Smooth muscle cell (in vitro differentiated cells): Measurements from ENCODE around the gene RGS6. TPM values are rescaled to one million over a fixed set of nuclear protein-coding genes. Genes with fewer than 3 reads are reported as not detected.

Experiments used
- DNase-seq: peaks from one replicate; lab custom pipeline; 2025; ENCODE audit not compliant: unreplicated experiment; lab: John Stamatoyannopoulos, UW
- H2AFZ ChIP-seq: fragments of 200-600 bp; sonication (generic); 2 replicates; pipeline ENCODE4 v1.6.0; 2016; ENCODE audit warnings: antibody characterized with exemption, low read depth, mild to moderate bottlenecking
- H3F3A ChIP-seq: fragments of 200-600 bp; sonication (generic); 2 replicates; pipeline ENCODE4 v1.6.0; 2017; ENCODE audit warnings: antibody characterized with exemption, low read depth
- H3K27ac ChIP-seq: fragments of 200-600 bp; sonication (generic); 2 replicates; pipeline ENCODE4 v1.5.1; 2016; ENCODE audit warnings: low read depth, mild to moderate bottlenecking
- H3K27me3 ChIP-seq: fragments of 200-600 bp; sonication (generic); 2 replicates; pipeline ENCODE4 v1.6.1; 2016; ENCODE audit warnings: low read depth, mild to moderate bottlenecking
- H3K36me3 ChIP-seq: fragments of 200-600 bp; sonication (generic); 2 replicates; pipeline ENCODE4 v1.5.1; 2016; ENCODE audit warnings: low read depth
- H3K4me1 ChIP-seq: fragments of 200-600 bp; sonication (generic); 2 replicates; pipeline ENCODE4 v1.5.1; 2016; ENCODE audit warnings: low read depth
- H3K4me2 ChIP-seq: fragments of 200-600 bp; sonication (generic); 2 replicates; pipeline ENCODE4 v1.6.0; 2016; ENCODE audit warnings: mild to moderate bottlenecking
- H3K4me3 ChIP-seq: fragments of 200-600 bp; sonication (generic); 2 replicates; pipeline ENCODE4 v1.5.1; 2016; ENCODE audit warnings: mild to moderate bottlenecking
- H3K79me2 ChIP-seq: fragments of 200-600 bp; sonication (generic); 2 replicates; pipeline ENCODE4 v1.6.0; 2016; ENCODE audit warnings: low read depth, mild to moderate bottlenecking
- H3K9ac ChIP-seq: fragments of 200-600 bp; sonication (generic); 2 replicates; pipeline ENCODE4 v1.6.0; 2016; ENCODE audit warnings: low read depth
- H3K9me3 ChIP-seq: fragments of 200-600 bp; sonication (generic); replicated peaks from 2 replicates; pipeline ENCODE4 v1.5.1; 2016; ENCODE audit warnings: low read depth
- H4K20me1 ChIP-seq: fragments of 200-600 bp; sonication (generic); 2 replicates; pipeline ENCODE4 v1.6.0; 2016; ENCODE audit warnings: low read depth
- WGBS: methylation state at CpG from one replicate; pipeline ENCODE4 v1.1.7; 2016; ENCODE audit warnings: low lambda C conversion rate; 5-methylcytosine and 5-hydroxymethylcytosine counted together
- polyA plus RNA-seq: library from polyadenylated mRNA; unstranded; fragments of >200 nt; fragmentation: Nextera tagmentation; extraction: Ambion mirVana; gene quantifications from 2 replicates; pipeline ENCODE4 v1.2.1, GENCODE V29; 2016
- total RNA-seq: library from RNA; depleted of rRNA; stranded (reverse); fragments of >200 nt; gene quantifications from 2 replicates; pipeline ENCODE4 v1.2.3, GENCODE V29; 2014
- TF ChIP-seq, protein P1 (sequence below): fragments of 200-600 bp; sonication (generic); IDR thresholded peaks from 2 replicates; pipeline ENCODE4 v1.5.1; 2017; ENCODE audit warnings: borderline replicate concordance, mild to moderate bottlenecking, antibody characterized with exemption; ENCODE audit not compliant: insufficient read depth, poor library complexity, severe bottlenecking

The RGS6 gene
- total and polyA plus RNA-seq, 2 experiments from 2014 or later = 0.40 TPM; not detected in 1

DNA sequence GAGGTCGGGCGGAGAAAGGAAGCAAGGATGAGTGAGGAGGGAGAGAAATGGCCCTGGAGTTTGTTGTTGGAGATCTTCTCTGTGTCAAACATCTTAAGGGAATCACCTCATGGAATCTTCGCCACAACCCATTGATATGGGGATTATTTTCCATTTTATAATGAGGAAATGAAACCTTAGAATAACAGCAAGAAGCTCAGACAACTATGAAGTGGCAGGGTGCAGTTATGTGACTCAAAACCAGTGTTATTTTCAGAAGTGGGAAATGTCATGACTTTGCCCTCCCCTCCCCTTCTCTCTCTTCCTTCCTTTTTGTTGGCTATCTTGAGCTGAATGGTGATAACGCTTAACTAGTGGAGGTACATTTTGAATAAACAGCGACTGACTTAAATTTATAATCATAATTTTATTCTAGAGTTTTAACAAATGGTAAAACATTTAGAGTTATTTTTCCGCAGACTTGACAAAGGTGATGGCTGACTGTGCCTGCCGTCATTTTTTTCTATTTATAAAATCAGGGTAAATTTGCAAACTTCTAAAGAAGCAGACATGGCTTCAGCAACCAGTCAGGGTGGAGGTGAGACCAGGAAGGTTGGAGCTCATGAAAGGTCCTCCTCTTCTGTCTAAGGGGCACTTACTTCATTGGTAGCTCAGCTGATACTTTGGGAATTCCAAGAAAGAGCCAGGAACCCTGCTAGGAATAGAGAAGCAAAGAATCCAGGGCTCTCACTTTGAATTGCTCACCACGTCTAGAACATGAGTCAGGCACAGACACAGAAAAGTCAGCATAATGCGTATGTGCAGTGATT is 232.4 kb downstream of the RGS6 start:
- no peak overlapping the region for H3K27ac ChIP-seq
- H3K36me3 ChIP-seq = no peaks in the 10 kb centered on the region
- TF ChIP-seq, protein P1, sequence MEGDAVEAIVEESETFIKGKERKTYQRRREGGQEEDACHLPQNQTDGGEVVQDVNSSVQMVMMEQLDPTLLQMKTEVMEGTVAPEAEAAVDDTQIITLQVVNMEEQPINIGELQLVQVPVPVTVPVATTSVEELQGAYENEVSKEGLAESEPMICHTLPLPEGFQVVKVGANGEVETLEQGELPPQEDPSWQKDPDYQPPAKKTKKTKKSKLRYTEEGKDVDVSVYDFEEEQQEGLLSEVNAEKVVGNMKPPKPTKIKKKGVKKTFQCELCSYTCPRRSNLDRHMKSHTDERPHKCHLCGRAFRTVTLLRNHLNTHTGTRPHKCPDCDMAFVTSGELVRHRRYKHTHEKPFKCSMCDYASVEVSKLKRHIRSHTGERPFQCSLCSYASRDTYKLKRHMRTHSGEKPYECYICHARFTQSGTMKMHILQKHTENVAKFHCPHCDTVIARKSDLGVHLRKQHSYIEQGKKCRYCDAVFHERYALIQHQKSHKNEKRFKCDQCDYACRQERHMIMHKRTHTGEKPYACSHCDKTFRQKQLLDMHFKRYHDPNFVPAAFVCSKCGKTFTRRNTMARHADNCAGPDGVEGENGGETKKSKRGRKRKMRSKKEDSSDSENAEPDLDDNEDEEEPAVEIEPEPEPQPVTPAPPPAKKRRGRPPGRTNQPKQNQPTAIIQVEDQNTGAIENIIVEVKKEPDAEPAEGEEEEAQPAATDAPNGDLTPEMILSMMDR = no peak
- WGBS = 88% methylated on average over 9 of the region's 9 CpGs
- H3K9me3 ChIP-seq = no peaks in the 10 kb centered on the region
- no peaks in the 10 kb centered on the region for H3K4me1 ChIP-seq
- no peaks in the 10 kb centered on the region for H3F3A ChIP-seq
- H4K20me1 ChIP-seq = no peaks in the 10 kb centered on the region
- H2AFZ ChIP-seq = no peak overlapping the region
- H3K4me2 ChIP-seq = no peak overlapping the region
- H3K27me3 ChIP-seq = no peaks in the 10 kb centered on the region
- H3K9ac ChIP-seq = no peak overlapping the region
- H3K79me2 ChIP-seq = no peaks in the 10 kb centered on the region
- DNase-seq = no peak
- H3K4me3 ChIP-seq = no peak overlapping the region

DNA sequence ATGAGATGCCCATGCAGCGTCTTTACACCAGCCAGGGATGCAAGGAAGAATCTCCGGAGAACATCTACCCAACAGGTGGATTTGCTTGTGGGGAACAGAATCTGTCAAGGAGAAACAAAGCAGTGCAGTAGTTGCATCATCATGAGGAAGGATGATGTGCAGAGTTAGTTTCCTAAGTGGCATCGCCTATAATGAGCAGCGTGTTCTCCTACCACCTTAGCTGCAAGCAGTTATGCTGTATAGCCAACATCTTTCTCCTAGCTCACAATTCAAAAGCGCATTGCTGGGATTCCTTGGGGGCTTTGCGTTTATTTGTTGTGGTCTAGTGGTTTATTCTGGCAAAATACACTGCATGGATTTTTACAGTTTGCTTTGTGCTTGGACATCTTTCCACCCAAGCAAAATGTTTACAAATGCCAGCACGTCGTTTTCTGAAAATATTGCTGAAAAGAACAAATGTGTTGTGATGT is 233.0 kb downstream of the RGS6 start:
- Histone ChIP-seq H2AFZ (no peak overlapping the region), H3F3A (no peaks in the 10 kb centered on the region), H3K4me3 (no peak overlapping the region), H3K9me3 (no peaks in the 10 kb centered on the region), H3K27ac (no peak overlapping the region), H3K27me3 (no peaks in the 10 kb centered on the region), H3K9ac (no peak overlapping the region), H3K4me1 (no peaks in the 10 kb centered on the region), H3K4me2 (no peak overlapping the region), H3K36me3 (no peaks in the 10 kb centered on the region), H3K79me2 (no peaks in the 10 kb centered on the region), H4K20me1 (no peaks in the 10 kb centered on the region)
- no peak for DNase-seq
- 84% methylated on average over 8 of the region's 8 CpGs for WGBS
- TF ChIP-seq, protein P1 = no peak

DNA sequence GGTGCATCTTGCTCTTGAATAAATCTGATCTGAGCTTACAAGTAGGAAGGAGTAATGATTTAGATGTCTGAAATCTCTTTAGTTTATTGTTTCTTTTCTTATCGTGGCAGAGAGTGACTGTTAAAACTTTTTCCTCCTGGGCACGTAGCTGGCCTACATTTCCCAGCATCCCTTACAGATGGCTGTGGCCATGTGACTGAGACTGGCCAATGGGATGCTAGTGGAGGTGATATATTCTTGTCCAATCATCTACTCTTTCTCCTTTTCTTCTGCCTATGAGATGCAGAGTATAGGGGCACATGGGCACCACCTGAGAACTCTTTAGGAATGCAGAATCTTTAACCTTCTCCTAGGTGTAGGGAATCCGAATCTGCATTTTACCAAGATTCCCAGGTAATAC is 237.3 kb downstream of the RGS6 start:
- TF ChIP-seq, protein P1 = no peak
- Histone ChIP-seq H2AFZ (no peak overlapping the region), H3K9me3 (no peaks in the 10 kb centered on the region), H3K36me3 (no peaks in the 10 kb centered on the region), H3K4me2 (no peak overlapping the region), H3K27me3 (no peaks in the 10 kb centered on the region), H3K79me2 (no peaks in the 10 kb centered on the region), H4K20me1 (no peaks in the 10 kb centered on the region), H3K4me1 (no peaks in the 10 kb centered on the region), H3K4me3 (no peak overlapping the region), H3K9ac (no peak overlapping the region), H3K27ac (no peak overlapping the region), H3F3A (no peaks in the 10 kb centered on the region)
- 77% methylated on average over 3 of the region's 3 CpGs for WGBS
- no peak for DNase-seq

DNA sequence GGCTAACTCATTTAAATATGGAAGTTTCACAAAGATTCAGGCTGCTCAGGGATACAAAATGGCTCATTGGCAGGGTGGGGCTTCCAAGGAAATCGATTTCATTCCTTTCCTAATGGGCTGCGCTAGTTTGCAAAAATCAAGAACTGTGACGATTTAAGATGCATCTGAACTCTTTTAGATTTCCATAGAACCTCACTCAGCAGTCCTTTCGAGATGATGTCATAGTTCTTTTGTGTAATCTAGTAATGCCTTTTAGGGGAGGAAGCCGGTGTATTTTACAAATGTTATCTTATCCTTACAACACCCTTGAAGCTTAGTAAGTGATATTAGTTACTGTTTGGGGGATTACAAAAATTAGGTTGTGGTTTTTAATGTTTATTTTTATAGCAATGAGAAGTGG is 239.8 kb downstream of the RGS6 start:
- H3K79me2 ChIP-seq = no peaks in the 10 kb centered on the region
- no peaks in the 10 kb centered on the region for H3F3A ChIP-seq
- no peak for DNase-seq
- no peak overlapping the region for H3K27ac ChIP-seq
- no peak overlapping the region for H3K9ac ChIP-seq
- no peak overlapping the region for H3K4me3 ChIP-seq
- no peaks in the 10 kb centered on the region for H4K20me1 ChIP-seq
- H3K4me2 ChIP-seq = no peak overlapping the region
- no peaks in the 10 kb centered on the region for H3K9me3 ChIP-seq
- no peaks in the 10 kb centered on the region for H3K36me3 ChIP-seq
- TF ChIP-seq, protein P1 = no peak
- no peaks in the 10 kb centered on the region for H3K4me1 ChIP-seq
- H2AFZ ChIP-seq = no peak overlapping the region
- H3K27me3 ChIP-seq = no peaks in the 10 kb centered on the region
- WGBS = 83% methylated on average over 5 of the region's 5 CpGs
